Motor neuron (in vitro differentiated cells): ENCODE results near the gene CT55. TPM values are rescaled to one million over a fixed set of nuclear protein-coding genes. Genes with fewer than 3 reads are reported as not detected.
"Not testable (repeated sequence)": the region's sequence is repeated elsewhere in the genome, so short reads cannot be mapped to it uniquely, and the experiment has no call there.

Source experiments
- ATAC-seq, 8 experiments: fragments of 200-7000 bp; cut with Tn5 transposase; replicated peaks in 6 of 8; 2 replicates each; pipeline ENCODE4 v1.8.0; 2021; ENCODE audit warnings: mild to moderate bottlenecking in 8 of 8, moderate library complexity in 8 of 8
- H3K27ac ChIP-seq, 2 donors: fragments of 250-450 bp; sonication (Bioruptor Pico); 2 replicates each; pipeline ENCODE4 v1.9.0; 2021; ENCODE audit warnings: antibody characterized with exemption in 2 of 2, mild to moderate bottlenecking in 2 of 2, moderate library complexity in 1 of 2
- H3K4me1 ChIP-seq, 2 donors: fragments of 250-450 bp; sonication (Bioruptor Pico); replicated peaks in 1 of 2; 2 replicates each; pipeline ENCODE4 v1.6.1; 2021; ENCODE audit warnings: antibody characterized with exemption in 2 of 2, mild to moderate bottlenecking in 2 of 2, moderate library complexity in 1 of 2
- H3K4me3 ChIP-seq, 5 donors: fragments of 250-450 bp; sonication (Bioruptor Pico); 2 replicates each; pipeline ENCODE4 v1.9.0; 2021; ENCODE audit warnings: antibody characterized with exemption in 5 of 5, mild to moderate bottlenecking in 5 of 5, moderate library complexity in 4 of 5
- WGBS, 10 experiments: fragments of 450-650 bp; shearing (Covaris generic); methylation state at CpG; one replicate each; pipeline ENCODE4 v1.0.0; 2022; 5-methylcytosine and 5-hydroxymethylcytosine counted together
- in situ Hi-C, 9 experiments: fragments of 400-800 bp; cut with MboI; loops; one replicate each; pipeline ENCODE4 v1.15.0; 2021; ENCODE audit warnings: low sequenced_read_pairs in 9 of 9, low pct_unique_long_range_greater_than_20kb in 2 of 9; ENCODE audit not compliant: unreplicated experiment in 9 of 9
- total RNA-seq, 8 experiments: library from RNA; unstranded; fragments of 300-600 nt; gene quantifications; 2 replicates each; pipeline versions ENCODE4 v1.2.3 to v1.2.4, GENCODE V29; 2022

Gene CT55, protein sequence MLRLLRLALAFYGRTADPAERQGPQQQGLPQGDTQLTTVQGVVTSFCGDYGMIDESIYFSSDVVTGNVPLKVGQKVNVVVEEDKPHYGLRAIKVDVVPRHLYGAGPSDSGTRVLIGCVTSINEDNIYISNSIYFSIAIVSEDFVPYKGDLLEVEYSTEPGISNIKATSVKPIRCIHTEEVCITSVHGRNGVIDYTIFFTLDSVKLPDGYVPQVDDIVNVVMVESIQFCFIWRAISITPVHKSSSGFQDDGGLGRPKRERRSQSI
- under 1 TPM in 5 of 8 experiments, not detected in 3; 0.05 to 0.33 (median 0.21) TPM for total RNA-seq

GRCh38 chrX:135170877-135171519 is at the start of gene CT55:
CT55 (minus strand) TSS chrX:135171398; CDS start chrX:135171171, 227 bp downstream.
- ATAC-seq, result no peak
- H3K27ac ChIP-seq, result no peak within 1 kb of the TSS
- no peak within 1 kb of the TSS for H3K4me3 ChIP-seq
- H3K4me1 ChIP-seq, result no peaks in the 10 kb centered on the region
- 60 to 63% methylated on average over 1 to 11 of the region's 27 CpGs; no CpG with 5 or more reads in 8 of the 10 experiments for WGBS, 10 experiments
- in situ Hi-C loops, result no loop called here

DNA sequence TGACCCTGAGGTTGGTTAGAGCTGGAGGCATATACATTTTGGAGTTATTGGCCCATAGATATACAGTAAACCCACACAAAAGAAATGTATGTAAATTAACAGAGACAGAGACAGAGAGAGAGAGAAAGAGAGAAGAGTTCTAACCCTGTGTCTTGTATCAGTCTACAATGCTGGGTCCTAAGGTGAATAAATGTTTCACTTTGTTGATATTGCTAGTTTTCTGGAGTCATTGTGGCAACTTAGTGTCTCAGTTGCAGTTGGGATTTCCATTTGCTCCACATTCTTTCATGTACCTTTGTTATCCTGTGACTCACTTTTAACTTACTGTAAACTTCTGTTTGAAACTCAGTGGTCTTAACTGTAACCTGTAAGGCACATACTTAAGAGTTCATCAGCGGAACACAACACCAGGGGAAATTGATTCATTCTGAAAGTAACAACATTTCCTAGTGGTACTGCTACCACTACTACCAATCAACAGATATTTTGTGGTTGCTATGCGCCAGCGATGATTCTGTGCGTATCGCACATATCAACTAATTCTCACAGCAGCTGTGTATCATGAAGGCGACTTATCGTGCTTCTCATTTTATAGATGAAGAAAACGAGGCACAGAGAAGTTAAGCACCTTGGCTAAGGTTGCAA is 42.1 kb upstream of the CT55 start:
- no peak for ATAC-seq
- H3K4me1 ChIP-seq, result no peaks in the 10 kb centered on the region
- H3K27ac ChIP-seq, result no peak overlapping the region
- 0 to 82% methylated on average over 1 to 8 of the region's 8 CpGs; no CpG with 5 or more reads in 8 of the 10 experiments for WGBS, 10 experiments
- no peak overlapping the region for H3K4me3 ChIP-seq
- in situ Hi-C loops, result no loop called here

GRCh38 chrX:135206427-135206826 is 35.2 kb upstream of the CT55 start:
- H3K4me1 ChIP-seq, H3K27ac ChIP-seq, in situ Hi-C loops, ATAC-seq, H3K4me3 ChIP-seq: not testable (repeated sequence)
- 17% methylated on average over 1 of the region's 11 CpGs; no CpG with 5 or more reads in 9 of the 10 experiments for WGBS, 10 experiments

- Histone ChIP-seq H3K4me3 (no peak overlapping the region), H3K27ac (no peak overlapping the region), H3K4me1 (no peaks in the 10 kb centered on the region)
- 0 to 78% methylated on average over 1 to 4 of the region's 4 CpGs; no CpG with 5 or more reads in 8 of the 10 experiments for WGBS, 10 experiments
- in situ Hi-C loops, result no loop called here
- no peak for ATAC-seq
Measured at GRCh38 chrX:135200297-135200696, 29.1 kb upstream of the CT55 start.

GRCh38 chrX:135194684-135195083 is 23.5 kb upstream of the CT55 start:
- in situ Hi-C loops, result no loop called here
- Histone ChIP-seq H3K4me3 (no peak overlapping the region), H3K4me1 (no peaks in the 10 kb centered on the region), H3K27ac (no peak overlapping the region)
- WGBS, 10 experiments, result no CpG with 5 or more reads among the region's 16 CpGs
- no peak for ATAC-seq

DNA sequence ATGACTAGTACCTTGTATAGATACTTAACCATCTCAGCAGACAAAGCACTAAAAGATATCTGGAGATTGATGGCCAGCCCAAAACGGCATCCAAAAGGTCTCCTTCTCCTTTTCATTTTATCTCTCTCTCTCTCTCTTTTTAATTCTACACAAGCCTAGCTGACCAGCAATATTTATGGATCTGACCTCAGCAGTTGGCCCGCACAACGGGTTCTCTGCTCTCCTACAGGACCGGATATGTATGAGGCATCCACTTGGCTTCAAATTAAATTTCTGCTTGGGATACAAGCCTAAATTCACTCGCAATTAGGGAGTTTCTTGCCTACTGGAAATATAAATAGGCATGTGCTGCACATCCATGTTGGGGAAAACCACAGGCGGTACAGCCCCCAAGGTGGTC is 22.5 kb upstream of the CT55 start:
- Histone ChIP-seq H3K4me3 (no peak overlapping the region), H3K4me1 (no peaks in the 10 kb centered on the region), H3K27ac (no peak overlapping the region)
- WGBS, 10 experiments, result 60 to 100% (median 71%) methylated on average over 1 to 5 of the region's 6 CpGs; no CpG with 5 or more reads in 4 of the 10 experiments
- in situ Hi-C loops, result no loop called here
- no peak for ATAC-seq

DNA sequence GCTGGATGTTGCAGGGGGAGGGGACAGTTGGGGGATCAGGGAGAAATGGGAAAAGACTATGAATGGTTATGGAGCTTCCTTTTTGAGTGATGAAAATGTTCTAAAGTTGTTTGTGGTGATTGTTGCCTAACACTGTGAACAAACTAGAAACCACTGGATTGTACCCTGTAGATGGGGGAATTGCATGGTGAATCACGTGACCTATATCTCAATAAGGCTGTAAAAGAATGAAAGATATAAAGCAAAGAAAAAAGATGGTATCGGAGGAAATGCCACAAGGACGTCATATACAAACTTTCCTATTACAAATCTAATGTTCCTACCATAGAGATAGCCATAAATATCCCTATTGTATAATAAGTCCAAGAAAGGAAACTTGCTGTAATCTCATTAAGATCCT is 20.6 kb upstream of the CT55 start:
- no peaks in the 10 kb centered on the region for H3K4me1 ChIP-seq
- H3K27ac ChIP-seq, result no peak overlapping the region
- ATAC-seq, result no peak
- in situ Hi-C loops, result no loop called here
- H3K4me3 ChIP-seq, result no peak overlapping the region
- 0 to 97% (median 54%) methylated on average over 1 to 3 of the region's 3 CpGs; no CpG with 5 or more reads in 4 of the 10 experiments for WGBS, 10 experiments

DNA sequence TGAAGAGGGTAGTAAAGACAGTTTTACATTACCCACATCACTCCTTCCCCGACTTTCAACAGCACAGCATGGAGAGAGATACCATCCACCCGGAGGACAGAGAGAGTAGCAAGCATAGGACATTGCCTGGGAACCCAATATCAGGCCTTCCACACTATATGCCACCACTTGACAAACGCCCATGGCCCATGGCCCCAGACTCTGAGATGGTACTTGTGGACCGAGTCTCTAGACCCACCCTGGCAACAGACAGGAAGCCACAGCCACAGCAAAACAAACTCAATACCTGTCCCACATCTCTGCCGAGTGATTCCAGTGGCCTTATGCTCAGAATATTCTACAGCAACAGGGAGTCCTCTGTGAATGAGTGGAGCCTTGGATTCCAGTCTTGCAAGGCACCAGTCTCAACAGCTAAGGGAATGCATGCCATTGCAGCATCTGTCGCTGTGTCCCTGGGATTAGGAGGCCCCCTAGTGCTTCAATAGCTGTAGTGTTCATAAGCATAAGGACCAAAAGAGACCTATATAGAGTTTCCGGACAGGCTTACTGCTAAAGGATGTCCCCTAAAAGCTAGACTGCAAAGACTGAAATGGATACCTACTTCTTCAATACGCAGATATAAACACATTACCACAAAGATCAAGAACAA is 14.7 kb upstream of the CT55 start:
- Histone ChIP-seq H3K4me3 (no peak overlapping the region), H3K27ac (no peak overlapping the region), H3K4me1 (no peaks in the 10 kb centered on the region)
- in situ Hi-C loops, result no loop called here
- ATAC-seq, result peak; percentile 51 to 95 (median 82)
- WGBS, 10 experiments, result 0 to 72% (median 33%) methylated on average over 1 to 6 of the region's 8 CpGs; no CpG with 5 or more reads in 5 of the 10 experiments

- Histone ChIP-seq H3K4me1 (no peaks in the 10 kb centered on the region), H3K4me3 (no peak overlapping the region), H3K27ac (no peak overlapping the region)
- no peak for ATAC-seq
- in situ Hi-C loops, result no loop called here
- WGBS, 10 experiments, result 38 to 80% methylated on average over 1 to 2 of the region's 3 CpGs; no CpG with 5 or more reads in 8 of the 10 experiments
Measured at GRCh38 chrX:135178636-135179035, 7.4 kb upstream of the CT55 start.

- Histone ChIP-seq H3K4me1 (no peaks in the 10 kb centered on the region), H3K4me3 (no peak overlapping the region), H3K27ac (no peak overlapping the region)
- 0 to 83% (median 69%) methylated on average over 1 to 10 of the region's 10 CpGs; no CpG with 5 or more reads in 4 of the 10 experiments for WGBS, 10 experiments
- in situ Hi-C loops, result no loop called here
- ATAC-seq, result no peak
Measured at GRCh38 chrX:135170468-135170867, 730 bp downstream of the CT55 start.

DNA sequence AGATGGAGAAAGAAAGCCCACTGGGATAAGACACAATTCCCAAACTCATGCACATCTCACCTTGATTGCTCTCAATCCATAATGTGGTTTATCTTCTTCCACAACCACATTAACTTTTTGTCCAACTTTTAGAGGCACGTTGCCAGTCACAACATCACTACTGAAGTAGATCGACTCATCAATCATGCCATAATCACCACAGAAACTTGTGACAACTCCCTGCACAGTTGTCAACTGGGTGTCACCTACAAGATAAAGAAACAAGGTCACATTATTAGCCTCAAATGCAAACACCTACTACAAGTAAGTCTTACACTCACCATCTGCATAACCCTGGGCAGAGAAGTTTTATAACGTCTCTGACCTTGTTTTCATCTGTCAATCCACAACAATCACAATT is 1.7 kb downstream of the CT55 start:
- in situ Hi-C loops, H3K27ac ChIP-seq, H3K4me1 ChIP-seq, H3K4me3 ChIP-seq, ATAC-seq: not testable (repeated sequence)
- 17 to 83% (median 20%) methylated on average over 1 of the region's 3 CpGs; no CpG with 5 or more reads in 7 of the 10 experiments for WGBS, 10 experiments

- WGBS, 10 experiments, result 7 to 37% (median 16%) methylated on average over 3 of the region's 3 CpGs; no CpG with 5 or more reads in 6 of the 10 experiments
- Histone ChIP-seq H3K4me1 (no peaks in the 10 kb centered on the region), H3K27ac (no peak overlapping the region), H3K4me3 (no peak overlapping the region)
- ATAC-seq, result no peak
- in situ Hi-C loops, result no loop called here
Measured at GRCh38 chrX:135168486-135168885, 2.7 kb downstream of the CT55 start.

GRCh38 chrX:135154688-135155087 is 16.5 kb downstream of the CT55 start:
- WGBS, 10 experiments, result no CpG with 5 or more reads among the region's 3 CpGs
- H3K4me3 ChIP-seq, ATAC-seq: not testable (repeated sequence)

More at GRCh38 chrX:135154688-135155087, 16.5 kb downstream of the CT55 start:
- H3K27ac ChIP-seq, in situ Hi-C loops, H3K4me1 ChIP-seq: not testable (repeated sequence)
